ENCODE measurements around the gene PTAR1.

PTAR1 gene

DNA sequence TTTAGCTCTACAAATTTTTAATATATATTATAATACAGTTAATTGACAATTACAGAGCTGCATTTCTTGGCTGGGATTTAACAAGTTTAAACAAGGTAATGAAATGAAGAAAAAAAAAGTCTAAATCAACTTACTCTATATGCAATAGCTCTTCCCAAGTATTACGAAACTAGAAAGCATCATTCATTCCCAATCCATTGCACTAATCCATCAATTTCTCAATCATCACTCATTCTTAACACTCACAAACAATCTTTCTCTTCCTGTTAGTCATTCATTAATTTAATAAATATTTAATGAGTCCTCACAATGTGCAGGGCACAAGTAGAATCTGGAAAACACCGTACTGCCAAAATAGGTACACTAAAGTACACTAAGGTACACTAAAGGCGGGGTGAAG lies 44.7 kb downstream of the PTAR1 start:
- H3K27me3 ChIP-seq (replicated peaks; ENCODE audit: control insufficient read depth, insufficient read depth, low read length), result no peaks in the 10 kb centered on the region
- peaks cover 2% of the 10 kb centered on the region for H3K36me3 ChIP-seq (ENCODE audit: control insufficient read depth, insufficient read depth, low read length)
- no peak for DNase-seq (ENCODE audit: extremely low read depth, insufficient read length)
- TF ChIP-seq, protein P1, sequence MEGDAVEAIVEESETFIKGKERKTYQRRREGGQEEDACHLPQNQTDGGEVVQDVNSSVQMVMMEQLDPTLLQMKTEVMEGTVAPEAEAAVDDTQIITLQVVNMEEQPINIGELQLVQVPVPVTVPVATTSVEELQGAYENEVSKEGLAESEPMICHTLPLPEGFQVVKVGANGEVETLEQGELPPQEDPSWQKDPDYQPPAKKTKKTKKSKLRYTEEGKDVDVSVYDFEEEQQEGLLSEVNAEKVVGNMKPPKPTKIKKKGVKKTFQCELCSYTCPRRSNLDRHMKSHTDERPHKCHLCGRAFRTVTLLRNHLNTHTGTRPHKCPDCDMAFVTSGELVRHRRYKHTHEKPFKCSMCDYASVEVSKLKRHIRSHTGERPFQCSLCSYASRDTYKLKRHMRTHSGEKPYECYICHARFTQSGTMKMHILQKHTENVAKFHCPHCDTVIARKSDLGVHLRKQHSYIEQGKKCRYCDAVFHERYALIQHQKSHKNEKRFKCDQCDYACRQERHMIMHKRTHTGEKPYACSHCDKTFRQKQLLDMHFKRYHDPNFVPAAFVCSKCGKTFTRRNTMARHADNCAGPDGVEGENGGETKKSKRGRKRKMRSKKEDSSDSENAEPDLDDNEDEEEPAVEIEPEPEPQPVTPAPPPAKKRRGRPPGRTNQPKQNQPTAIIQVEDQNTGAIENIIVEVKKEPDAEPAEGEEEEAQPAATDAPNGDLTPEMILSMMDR (IDR thresholded peaks at IDR 0.05; ENCODE audit: insufficient read depth, low read length, poor library complexity, severe bottlenecking), result no peak
- H3K4me3 ChIP-seq (replicated peaks; ENCODE audit: low read depth, low read length), result no peak overlapping the region

GRCh38 chr9:69697475-69697874 lies 62.3 kb downstream of the PTAR1 start:
- Histone ChIP-seq H3K36me3 (ENCODE audit: control insufficient read depth, insufficient read depth, low read length) (no peaks in the 10 kb centered on the region), H3K4me3 (replicated peaks; ENCODE audit: low read depth, low read length) (no peak overlapping the region), H3K27me3 (replicated peaks; ENCODE audit: control insufficient read depth, insufficient read depth, low read length) (no peaks in the 10 kb centered on the region)
- TF ChIP-seq, protein P1 (IDR thresholded peaks at IDR 0.05; ENCODE audit: insufficient read depth, low read length, poor library complexity, severe bottlenecking), result no peak
- DNase-seq (ENCODE audit: extremely low read depth, insufficient read length), result no peak

- H3K4me3 ChIP-seq (replicated peaks; ENCODE audit: low read depth, low read length), result no peak overlapping the region
- H3K27me3 ChIP-seq (replicated peaks; ENCODE audit: control insufficient read depth, insufficient read depth, low read length), result no peaks in the 10 kb centered on the region
- TF ChIP-seq, protein P1 (IDR thresholded peaks at IDR 0.05; ENCODE audit: insufficient read depth, low read length, poor library complexity, severe bottlenecking), result no peak
- no peaks in the 10 kb centered on the region for H3K36me3 ChIP-seq (ENCODE audit: control insufficient read depth, insufficient read depth, low read length)
- no peak for DNase-seq (ENCODE audit: extremely low read depth, insufficient read length)
Observed at GRCh38 chr9:69696802-69697201, 63.0 kb downstream of the PTAR1 start.

DNA sequence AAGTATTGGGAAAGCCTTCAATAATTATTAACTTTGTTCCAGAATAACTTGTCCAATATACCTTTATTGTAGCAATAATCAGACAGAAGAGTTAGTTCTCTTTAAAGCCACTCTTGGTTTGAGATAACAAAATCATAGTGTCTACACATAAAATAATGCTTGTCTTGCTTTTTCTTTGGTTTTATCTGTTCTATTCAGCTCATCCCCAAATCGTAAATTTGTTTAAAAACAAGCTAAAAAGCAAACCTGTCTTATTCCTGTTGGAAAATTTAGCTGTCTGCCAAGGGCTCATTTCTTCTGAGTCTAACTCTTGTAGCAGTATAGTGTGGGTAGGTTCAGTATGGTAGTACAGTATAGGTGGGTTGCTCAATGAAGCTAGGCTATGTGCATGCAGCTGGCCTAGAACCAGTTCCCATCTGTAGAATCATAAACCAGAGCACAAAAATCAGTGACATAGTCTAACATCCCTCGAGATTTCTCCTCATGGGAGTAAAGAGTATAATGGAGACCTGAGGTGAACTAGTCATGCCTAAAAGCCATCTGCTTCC lies 69.7 kb downstream of the PTAR1 start:
- Histone ChIP-seq H3K36me3 (ENCODE audit: control insufficient read depth, insufficient read depth, low read length) (no peaks in the 10 kb centered on the region), H3K4me3 (replicated peaks; ENCODE audit: low read depth, low read length) (no peak overlapping the region), H3K27me3 (replicated peaks; ENCODE audit: control insufficient read depth, insufficient read depth, low read length) (no peaks in the 10 kb centered on the region)
- TF ChIP-seq, protein P1 (IDR thresholded peaks at IDR 0.05; ENCODE audit: insufficient read depth, low read length, poor library complexity, severe bottlenecking), result no peak
- DNase-seq (ENCODE audit: extremely low read depth, insufficient read length), result no peak

- TF ChIP-seq, protein P1 (IDR thresholded peaks at IDR 0.05; ENCODE audit: insufficient read depth, low read length, poor library complexity, severe bottlenecking), result no peak
- no peak for DNase-seq (ENCODE audit: extremely low read depth, insufficient read length)
- Histone ChIP-seq H3K36me3 (ENCODE audit: control insufficient read depth, insufficient read depth, low read length) (no peaks in the 10 kb centered on the region), H3K27me3 (replicated peaks; ENCODE audit: control insufficient read depth, insufficient read depth, low read length) (no peaks in the 10 kb centered on the region), H3K4me3 (replicated peaks; ENCODE audit: low read depth, low read length) (no peak overlapping the region)
Observed at GRCh38 chr9:69683927-69684326, 75.9 kb downstream of the PTAR1 start.

All from GM06990 (cell line).